CD4-positive, alpha-beta T cell treated with Interleukin-17A for 4 hours (primary cell): ENCODE data around the gene AKAP8L.

Source experiments
- DNase-seq: peaks from one replicate; pipeline ENCODE4 v3.0.0-alpha.2; 2020; ENCODE audit warnings: mixed read lengths

The AKAP8L gene, protein sequence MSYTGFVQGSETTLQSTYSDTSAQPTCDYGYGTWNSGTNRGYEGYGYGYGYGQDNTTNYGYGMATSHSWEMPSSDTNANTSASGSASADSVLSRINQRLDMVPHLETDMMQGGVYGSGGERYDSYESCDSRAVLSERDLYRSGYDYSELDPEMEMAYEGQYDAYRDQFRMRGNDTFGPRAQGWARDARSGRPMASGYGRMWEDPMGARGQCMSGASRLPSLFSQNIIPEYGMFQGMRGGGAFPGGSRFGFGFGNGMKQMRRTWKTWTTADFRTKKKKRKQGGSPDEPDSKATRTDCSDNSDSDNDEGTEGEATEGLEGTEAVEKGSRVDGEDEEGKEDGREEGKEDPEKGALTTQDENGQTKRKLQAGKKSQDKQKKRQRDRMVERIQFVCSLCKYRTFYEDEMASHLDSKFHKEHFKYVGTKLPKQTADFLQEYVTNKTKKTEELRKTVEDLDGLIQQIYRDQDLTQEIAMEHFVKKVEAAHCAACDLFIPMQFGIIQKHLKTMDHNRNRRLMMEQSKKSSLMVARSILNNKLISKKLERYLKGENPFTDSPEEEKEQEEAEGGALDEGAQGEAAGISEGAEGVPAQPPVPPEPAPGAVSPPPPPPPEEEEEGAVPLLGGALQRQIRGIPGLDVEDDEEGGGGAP

GRCh38 chr19:15418579-15419412 is at the start of gene AKAP8L:
TSS of gene AKAP8L (minus strand) at chr19:15418988. CDS start at chr19:15418923, 65 bp downstream.
- peak; percentile 99 for DNase-seq

- DNase-seq: no peak
Observed at GRCh38 chr19:15467734-15468214, 49.0 kb upstream of the AKAP8L start.

DNA sequence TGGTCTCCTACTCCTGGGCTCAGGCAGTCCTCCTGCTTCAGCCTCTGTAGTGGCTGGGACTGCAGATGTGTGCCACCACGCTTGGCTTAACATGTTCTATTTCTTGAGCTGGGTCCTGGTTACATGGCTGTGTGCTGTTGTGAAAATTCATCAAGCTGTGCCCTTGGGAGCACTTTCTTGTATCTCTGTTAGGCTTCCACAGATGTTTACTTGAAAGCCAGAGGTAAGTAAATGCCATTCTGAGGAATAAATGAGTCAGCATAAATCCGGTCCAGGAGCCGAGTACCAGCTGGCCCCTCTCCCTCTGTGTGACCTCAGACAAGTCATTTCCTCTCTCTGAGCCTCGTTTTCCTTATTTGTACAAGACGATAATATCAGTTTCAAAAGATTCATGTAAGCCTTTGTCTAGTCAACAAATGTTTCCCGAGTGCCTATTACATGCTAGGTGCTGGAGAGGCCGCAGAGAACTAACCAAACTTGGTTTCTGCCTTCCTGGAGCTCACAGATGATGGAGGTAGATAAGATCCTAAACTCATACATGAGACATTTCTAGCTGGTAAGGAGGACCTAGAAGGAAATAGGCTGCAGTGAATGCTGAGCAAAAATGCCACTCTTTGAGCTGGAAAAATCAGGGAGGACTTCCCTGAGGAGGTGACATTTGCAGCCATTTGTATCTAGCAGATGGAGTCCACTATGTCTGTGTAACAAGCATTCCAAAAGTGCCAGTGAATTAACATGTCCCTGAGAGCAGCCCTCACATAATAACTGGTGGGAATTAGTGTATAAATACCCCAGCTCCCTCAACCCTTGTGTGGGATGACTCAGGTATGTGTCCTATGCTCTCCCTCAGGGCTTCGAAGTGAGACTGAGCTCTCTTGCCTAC is 48.3 kb upstream of the AKAP8L start:
- DNase-seq: peak; percentile 79

- peak; percentile 86 for DNase-seq
Observed at GRCh38 chr19:15464394-15465385, 45.9 kb upstream of the AKAP8L start, which contains the start of gene RASAL3. TSS of gene RASAL3 (minus strand) at chr19:15464544. CDS start at chr19:15464358, 186 bp downstream.

GRCh38 chr19:15463861-15464371 is 45.1 kb upstream of the AKAP8L start:
- peak; percentile 88 for DNase-seq

DNA sequence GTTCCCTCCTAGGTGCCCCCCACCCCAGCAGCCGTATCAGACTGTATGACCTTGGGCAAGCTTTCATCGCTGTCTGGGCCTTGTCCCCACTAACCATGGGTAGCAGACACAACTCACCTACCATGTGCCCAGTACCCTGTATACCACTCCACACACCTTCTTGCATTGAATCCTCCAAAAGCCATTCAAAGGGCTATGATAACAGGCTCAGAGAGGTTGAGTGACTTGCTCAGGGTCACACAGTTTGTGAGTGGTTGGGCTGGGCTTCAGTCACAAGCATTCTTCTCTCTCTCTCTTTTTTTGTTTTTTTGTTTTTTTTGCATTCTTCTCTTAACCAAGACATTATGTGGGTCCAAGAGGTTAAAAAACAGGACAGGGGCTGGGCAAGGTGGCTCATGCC is 42.9 kb upstream of the AKAP8L start:
- no peak for DNase-seq

DNA sequence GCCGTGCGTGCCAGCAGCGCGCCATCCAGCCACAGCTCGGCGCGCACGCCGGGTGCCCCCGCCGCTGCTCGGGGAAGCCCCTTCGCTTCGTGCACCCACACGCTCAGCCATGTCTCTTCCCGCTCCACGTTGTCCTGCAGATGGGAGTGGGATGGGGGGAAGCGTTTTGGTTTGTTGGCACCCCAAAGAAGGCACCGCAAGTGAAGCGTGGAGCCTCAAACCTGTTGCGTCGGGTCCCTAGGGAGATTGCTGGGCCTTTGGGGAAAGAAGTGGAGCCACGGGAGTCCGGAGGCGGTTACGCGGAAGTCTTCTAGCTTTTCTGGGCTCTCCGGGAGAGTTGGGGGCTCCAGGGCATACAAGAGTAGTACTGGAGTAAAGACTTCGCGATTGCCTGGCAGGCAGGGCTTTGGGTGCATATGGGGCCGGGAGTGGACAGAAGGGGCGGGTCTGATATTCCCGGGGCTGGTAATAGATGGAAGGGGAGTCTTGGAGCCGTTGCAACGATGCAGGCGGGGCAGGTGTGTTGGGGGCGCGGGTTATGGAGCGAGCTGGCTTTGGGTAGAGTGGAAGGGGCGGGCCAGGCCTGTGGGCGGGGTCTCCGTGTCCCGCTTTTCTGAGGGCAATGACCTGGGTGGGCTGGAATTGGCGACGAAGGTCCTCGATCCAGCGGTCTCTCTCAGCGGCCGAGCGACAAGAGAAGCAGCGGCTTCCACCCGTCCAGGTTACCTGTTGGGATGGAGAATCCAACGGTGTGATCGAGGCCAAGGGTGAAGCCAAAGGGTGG is 39.1 kb upstream of the AKAP8L start:
- DNase-seq: no peak

DNA sequence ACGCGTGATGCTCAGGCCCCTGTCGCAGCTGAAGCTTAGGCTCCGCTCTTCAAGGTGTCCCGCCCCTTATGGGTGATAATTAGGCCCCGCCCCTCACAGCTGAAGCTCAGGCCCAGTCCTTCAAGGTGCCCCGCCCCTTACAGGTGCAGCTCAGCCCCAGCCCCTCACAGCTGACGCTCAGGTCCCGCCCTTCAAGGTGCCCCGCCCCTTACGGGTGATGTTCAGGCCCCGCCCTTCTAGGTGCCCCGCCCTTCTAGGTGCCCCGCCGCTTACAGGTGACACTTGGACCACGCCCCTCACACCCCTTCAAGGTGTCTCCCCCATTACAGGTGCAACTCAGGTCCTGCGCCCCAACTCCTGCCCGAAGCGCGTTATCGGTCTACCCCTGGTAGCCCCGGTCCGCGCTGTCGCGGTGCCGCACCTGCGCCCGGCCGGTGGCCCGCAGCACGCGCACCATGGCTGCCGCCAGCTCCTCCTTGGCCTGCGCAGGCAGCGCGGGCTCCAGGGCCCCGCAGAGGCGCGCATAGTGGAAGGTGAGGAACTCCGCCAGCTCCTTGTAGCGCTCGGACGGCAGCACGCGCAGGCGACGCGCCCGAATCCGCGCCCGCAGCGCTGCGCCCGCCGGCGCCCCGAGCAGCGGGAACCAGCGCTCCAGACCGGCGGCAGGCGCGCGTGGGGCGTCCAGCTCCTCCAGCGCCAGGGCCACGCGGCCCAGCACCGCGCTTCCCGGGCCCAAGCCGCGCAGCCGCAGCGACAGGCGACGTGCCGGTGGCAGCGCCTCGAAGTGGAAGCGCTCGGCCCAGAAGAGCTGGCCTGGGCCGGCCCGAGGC is 38.3 kb upstream of the AKAP8L start:
- peak; percentile 19 for DNase-seq

- no peak for DNase-seq
Observed at GRCh38 chr19:15456441-15456840, 37.7 kb upstream of the AKAP8L start.

DNA sequence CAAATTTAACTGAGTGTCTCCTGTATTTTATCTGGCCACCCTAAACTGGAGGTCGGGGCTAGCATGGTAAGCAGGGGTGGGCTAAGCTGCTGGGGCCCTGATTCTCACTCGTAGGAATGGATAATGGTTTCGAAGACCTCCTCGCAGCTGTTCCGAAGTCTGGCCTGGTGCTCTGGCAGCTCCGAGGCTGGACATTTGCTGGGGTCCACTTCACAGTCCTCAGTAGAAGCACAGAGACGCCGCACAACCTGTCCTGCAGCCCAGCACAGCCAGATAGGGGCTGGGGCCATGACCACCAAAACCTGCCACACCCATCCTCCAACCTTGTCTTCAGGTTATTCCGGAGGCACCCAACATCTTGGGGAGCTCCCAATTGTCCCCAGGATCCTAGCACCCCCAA is 37.2 kb upstream of the AKAP8L start:
- DNase-seq: no peak

- DNase-seq: no peak
Observed at GRCh38 chr19:15453906-15454860, 35.4 kb upstream of the AKAP8L start.

- DNase-seq: no peak
Observed at GRCh38 chr19:15453091-15453578, 34.3 kb upstream of the AKAP8L start.

- peak; percentile 34 for DNase-seq
Observed at GRCh38 chr19:15452111-15453047, 33.6 kb upstream of the AKAP8L start.

GRCh38 chr19:15450528-15450890 is 31.7 kb upstream of the AKAP8L start:
- no peak for DNase-seq

DNA sequence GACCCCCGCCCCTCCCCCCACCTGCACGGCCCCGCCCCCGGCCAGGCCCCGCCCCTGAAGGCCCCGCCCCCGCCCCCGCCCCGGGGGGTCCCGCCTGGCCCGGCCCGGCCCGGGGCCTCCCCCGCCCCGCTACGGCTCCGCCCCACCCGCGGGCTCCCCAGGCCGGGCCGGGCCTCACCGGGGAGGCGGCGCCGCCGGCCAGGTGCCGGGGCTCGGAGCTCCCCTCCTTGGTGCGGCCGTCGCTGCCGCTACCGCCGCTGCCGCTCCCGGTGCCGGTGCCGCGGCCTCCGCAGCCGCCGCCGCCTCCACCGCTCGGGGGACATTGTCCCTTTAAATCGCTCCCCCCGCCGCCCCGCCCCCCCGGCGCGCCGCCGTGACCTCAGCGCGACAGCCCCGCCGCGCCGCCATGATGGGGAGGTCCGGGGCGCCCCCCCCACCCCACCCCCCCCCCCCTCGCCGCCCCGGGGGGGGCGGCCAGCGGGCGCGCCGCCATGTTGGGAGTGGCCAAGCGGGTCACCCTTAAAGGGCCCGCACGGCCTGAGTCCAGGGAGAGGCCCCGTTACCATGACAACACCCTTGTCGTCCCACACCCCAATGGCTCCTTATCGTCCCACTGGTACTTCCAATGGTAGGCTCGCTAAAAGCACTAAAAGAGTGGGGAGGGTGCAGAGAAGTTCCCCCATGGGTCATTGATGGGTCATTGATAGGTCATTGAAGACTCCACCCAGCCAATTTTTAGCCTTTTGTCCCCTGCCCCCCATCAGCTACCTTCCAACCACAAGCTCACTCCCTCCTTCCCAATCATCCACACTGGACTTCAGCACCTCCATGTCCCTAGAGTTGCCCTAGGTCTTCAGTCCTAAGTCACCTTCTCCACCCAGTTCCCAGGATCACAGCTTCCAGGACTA is 31.1 kb upstream of the AKAP8L start, which contains the start of gene WIZ:
Gene WIZ (minus strand): TSS at position 337 of the 908 bp plus-strand sequence. CDS start 1,649 bp downstream, outside the sequence.
- peak; percentile 89 for DNase-seq
